D341Med (cell line): ENCODE data around the gene VRK1.

Experiments
- DNase-seq: peaks from one replicate; pipeline ENCODE4 v3.0.0; 2012; ENCODE audit warnings: low spot score

Gene VRK1

GRCh38 chr14:96922986-96923385 is 125.8 kb downstream of the VRK1 start:
- DNase-seq, result no peak

DNA sequence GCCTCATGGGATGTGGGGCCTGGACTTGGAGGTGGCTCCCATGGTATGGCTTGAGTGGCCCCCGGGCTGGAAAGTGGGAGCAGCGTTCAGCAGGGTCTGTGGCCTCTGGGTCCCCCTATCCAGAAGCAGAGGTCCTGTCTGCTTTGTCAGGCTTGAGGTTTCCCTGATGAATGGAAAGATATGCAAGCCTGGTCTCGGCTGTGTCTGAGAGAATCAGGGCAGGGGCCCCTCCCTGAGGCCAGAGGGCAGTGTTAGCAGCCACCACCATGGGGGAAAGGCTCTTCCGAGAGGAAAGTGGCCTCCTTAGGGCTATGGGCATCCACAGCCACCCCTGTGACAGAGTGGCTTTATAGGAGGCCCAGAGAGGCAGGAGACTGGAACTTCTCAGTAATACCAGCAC is 128.2 kb downstream of the VRK1 start:
- DNase-seq, result no peak

- no peak for DNase-seq
Observed at GRCh38 chr14:96926001-96926400, 128.8 kb downstream of the VRK1 start.

DNA sequence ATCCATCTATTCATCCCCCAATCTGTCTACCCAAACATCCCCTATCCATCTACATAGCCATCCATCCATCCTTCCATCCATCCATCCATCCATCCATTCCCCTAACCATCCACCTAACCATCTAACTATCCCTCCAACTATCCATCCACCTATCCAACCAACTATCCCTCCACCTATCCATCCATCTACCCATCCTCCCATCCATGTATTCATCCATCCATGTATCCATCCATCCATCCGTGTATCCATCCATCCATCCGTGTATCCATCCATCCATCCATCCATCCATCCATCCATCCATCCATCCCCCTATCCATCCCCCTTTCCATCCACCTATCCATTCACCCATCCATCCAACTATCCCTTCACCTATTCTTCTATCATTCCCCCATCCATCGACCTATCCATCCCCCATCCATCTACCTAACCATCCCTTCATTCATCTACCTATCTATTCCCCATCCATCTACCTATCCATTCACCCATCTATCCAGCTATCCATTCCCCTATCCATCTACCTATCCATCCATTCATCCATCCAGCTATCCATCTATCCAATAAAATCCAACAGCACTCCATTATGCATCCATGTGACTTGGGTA is 131.7 kb downstream of the VRK1 start:
- no peak for DNase-seq

GRCh38 chr14:96929950-96930349 is 132.8 kb downstream of the VRK1 start:
- DNase-seq, result no peak

DNA sequence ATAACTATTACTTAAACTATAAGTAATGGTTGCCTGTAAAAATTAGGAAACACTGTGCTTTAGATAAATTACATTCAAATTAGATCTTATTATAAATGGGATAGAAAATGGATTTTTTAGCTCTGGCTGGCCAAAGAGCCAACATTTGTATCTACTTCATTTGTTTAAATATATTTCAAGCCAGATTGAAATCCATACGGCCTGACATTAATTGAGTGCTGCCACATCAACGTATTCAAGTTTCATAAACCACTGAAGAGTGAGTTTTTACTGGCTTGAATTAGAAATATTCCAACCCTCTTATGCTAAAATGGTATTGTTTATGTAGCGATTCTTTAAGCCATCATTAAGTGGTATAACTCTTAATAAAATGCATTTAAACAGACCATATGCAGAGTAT is 133.3 kb downstream of the VRK1 start:
- DNase-seq, result no peak
